ENCODE data around the gene ANKRD22. TPM values are rescaled to one million over a fixed set of nuclear protein-coding genes. Genes with fewer than 3 reads are reported as not detected.

ANKRD22 gene
- total RNA-seq, 1 experiment from 2014 or later = not detected

DNA sequence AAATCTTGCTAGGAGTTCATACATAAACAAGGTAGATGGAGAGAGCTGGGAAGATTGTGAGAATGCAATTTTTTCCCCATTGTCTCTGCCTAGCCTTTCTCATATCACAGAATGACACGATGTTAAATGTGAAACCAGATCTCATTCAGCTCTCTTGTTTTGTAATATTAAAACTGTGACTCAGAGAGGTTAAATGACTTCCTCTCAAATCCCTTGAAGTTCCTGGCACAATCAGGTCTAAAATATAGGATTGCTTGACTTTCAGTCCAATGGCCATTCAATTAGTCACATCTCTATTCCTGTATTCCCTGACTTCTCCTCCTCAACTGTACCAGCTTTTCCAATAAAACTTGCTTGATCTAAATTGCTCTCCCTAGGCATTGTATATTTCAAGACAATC is 3.1 kb downstream of the ANKRD22 start:
- BruUV-seq (replicated peaks) = no TSS peak
- TF ChIP-seq EZH2 (IDR thresholded peaks at IDR 0.05; ENCODE audit: borderline replicate concordance, low read depth, low read length, poor library complexity, severe bottlenecking) = no peak
- TF ChIP-seq, protein P1, sequence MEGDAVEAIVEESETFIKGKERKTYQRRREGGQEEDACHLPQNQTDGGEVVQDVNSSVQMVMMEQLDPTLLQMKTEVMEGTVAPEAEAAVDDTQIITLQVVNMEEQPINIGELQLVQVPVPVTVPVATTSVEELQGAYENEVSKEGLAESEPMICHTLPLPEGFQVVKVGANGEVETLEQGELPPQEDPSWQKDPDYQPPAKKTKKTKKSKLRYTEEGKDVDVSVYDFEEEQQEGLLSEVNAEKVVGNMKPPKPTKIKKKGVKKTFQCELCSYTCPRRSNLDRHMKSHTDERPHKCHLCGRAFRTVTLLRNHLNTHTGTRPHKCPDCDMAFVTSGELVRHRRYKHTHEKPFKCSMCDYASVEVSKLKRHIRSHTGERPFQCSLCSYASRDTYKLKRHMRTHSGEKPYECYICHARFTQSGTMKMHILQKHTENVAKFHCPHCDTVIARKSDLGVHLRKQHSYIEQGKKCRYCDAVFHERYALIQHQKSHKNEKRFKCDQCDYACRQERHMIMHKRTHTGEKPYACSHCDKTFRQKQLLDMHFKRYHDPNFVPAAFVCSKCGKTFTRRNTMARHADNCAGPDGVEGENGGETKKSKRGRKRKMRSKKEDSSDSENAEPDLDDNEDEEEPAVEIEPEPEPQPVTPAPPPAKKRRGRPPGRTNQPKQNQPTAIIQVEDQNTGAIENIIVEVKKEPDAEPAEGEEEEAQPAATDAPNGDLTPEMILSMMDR (conservative IDR thresholded peaks at IDR 0.05; ENCODE audit: low read depth, low read length) = no peak
- ChIA-PET CTCF (no interaction called here), POLR2A (ENCODE audit: low non-redundant PET) (no interaction called here)
- H3K9me3 ChIP-seq (ENCODE audit: low read depth, low read length, poor library complexity, severe bottlenecking) = no peaks in the 10 kb centered on the region
- no peak overlapping the region for H3K27ac ChIP-seq (ENCODE audit: low read depth, low read length, poor library complexity, severe bottlenecking)
- H3K4me3 ChIP-seq (ENCODE audit: low read depth, low read length, poor library complexity, severe bottlenecking) = no peak overlapping the region
- peaks cover 22% of the 10 kb centered on the region for H3K4me1 ChIP-seq (ENCODE audit: insufficient read depth, low read length, poor library complexity, severe bottlenecking)
- H3K27me3 ChIP-seq (replicated peaks; ENCODE audit: insufficient read depth, low read depth, low read length, poor library complexity) = no peaks in the 10 kb centered on the region
- intact Hi-C loops (cut with micrococcal nuclease; ENCODE audit: unreplicated experiment) = no loop called here
- peak; percentile 49 for DNase-seq (ENCODE audit: low spot score)
- H3K36me3 ChIP-seq (ENCODE audit: insufficient read depth, low read length, poor library complexity, severe bottlenecking) = no peaks in the 10 kb centered on the region

DNA sequence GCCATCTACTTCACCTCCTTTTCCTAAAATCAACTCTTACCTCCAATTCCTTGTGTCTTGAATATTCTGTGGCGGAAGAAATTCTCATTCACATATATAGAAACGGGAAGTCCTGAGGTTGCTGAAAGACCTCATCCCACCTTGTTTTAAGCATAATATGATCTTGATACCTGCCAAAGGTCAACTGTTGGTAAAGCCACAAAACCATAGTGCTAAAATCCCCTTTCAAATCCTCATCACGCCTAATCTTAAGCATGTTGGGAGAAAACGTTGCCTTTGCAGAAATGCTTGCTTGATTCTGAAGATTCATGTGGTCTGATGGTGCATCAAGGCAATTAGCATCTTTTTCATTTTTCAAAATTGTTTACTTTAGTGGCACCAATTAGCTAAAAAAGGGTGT is 8.5 kb downstream of the ANKRD22 start:
- Histone ChIP-seq H3K4me1 (ENCODE audit: insufficient read depth, low read length, poor library complexity, severe bottlenecking) (no peaks in the 10 kb centered on the region), H3K27me3 (replicated peaks; ENCODE audit: insufficient read depth, low read depth, low read length, poor library complexity) (no peaks in the 10 kb centered on the region), H3K27ac (ENCODE audit: low read depth, low read length, poor library complexity, severe bottlenecking) (no peak overlapping the region), H3K36me3 (ENCODE audit: insufficient read depth, low read length, poor library complexity, severe bottlenecking) (no peaks in the 10 kb centered on the region), H3K9me3 (ENCODE audit: low read depth, low read length, poor library complexity, severe bottlenecking) (no peaks in the 10 kb centered on the region), H3K4me3 (ENCODE audit: low read depth, low read length, poor library complexity, severe bottlenecking) (no peak overlapping the region)
- CTCF ChIA-PET = no interaction called here
- POLR2A ChIA-PET (ENCODE audit: low non-redundant PET) = no interaction called here
- BruUV-seq (replicated peaks) = no TSS peak
- intact Hi-C loops (cut with micrococcal nuclease; ENCODE audit: unreplicated experiment) = no loop called here
- no peak for TF ChIP-seq EZH2 (IDR thresholded peaks at IDR 0.05; ENCODE audit: borderline replicate concordance, low read depth, low read length, poor library complexity, severe bottlenecking)
- TF ChIP-seq, protein P1 (conservative IDR thresholded peaks at IDR 0.05; ENCODE audit: low read depth, low read length) = no peak
- DNase-seq (ENCODE audit: low spot score) = no peak

DNA sequence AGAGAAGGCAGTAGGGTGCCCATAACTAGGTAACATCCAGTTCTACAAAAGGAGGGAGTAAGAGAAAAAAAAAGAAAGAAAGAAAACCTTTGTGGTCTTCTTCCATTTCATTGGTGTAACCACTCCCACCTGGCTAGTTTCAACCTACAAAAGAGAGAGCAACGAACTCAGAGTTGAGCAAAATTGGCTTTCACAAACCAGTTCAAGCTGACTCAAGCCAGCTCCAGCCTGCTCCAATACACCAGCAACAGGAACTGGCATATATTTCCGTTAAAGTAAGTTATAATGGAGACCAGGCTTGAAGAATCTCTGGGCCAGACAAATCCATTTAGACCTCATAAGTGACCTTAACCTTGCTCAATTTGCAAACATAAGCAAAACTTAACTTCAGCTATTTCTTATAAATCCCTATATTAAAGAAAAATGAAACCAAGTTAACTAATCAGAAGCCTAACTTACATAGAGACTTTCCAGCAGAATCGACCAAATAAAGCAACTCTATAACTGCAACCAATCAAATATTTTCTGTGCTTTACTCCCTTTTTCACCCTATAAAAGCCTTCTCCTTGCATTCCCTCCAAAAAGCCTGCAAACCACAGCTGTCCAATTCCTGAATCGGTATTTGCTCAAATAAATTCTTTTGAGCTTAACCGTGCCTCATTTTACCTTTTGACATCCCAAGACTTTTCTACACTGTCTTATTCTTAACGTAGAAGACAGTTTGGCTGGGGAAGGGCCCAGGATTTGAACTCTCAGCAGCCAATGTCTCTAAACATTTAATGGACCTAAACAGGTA is 10.1 kb downstream of the ANKRD22 start:
- Histone ChIP-seq H3K4me1 (ENCODE audit: insufficient read depth, low read length, poor library complexity, severe bottlenecking) (no peaks in the 10 kb centered on the region), H3K9me3 (ENCODE audit: low read depth, low read length, poor library complexity, severe bottlenecking) (no peaks in the 10 kb centered on the region), H3K36me3 (ENCODE audit: insufficient read depth, low read length, poor library complexity, severe bottlenecking) (no peaks in the 10 kb centered on the region), H3K27me3 (replicated peaks; ENCODE audit: insufficient read depth, low read depth, low read length, poor library complexity) (no peaks in the 10 kb centered on the region), H3K4me3 (ENCODE audit: low read depth, low read length, poor library complexity, severe bottlenecking) (no peak overlapping the region), H3K27ac (ENCODE audit: low read depth, low read length, poor library complexity, severe bottlenecking) (no peak overlapping the region)
- ChIA-PET POLR2A (ENCODE audit: low non-redundant PET) (no interaction called here), CTCF (interaction anchor here (1.4 kb wide), 1 partner anchor 91 kb away, joined by 3 read pairs; no protein-coding TSS in a partner anchor)
- intact Hi-C loops (cut with micrococcal nuclease; ENCODE audit: unreplicated experiment) = no loop called here
- TF ChIP-seq, protein P1 (conservative IDR thresholded peaks at IDR 0.05; ENCODE audit: low read depth, low read length) = no peak
- no peak for TF ChIP-seq EZH2 (IDR thresholded peaks at IDR 0.05; ENCODE audit: borderline replicate concordance, low read depth, low read length, poor library complexity, severe bottlenecking)
- BruUV-seq (replicated peaks) = no TSS peak
- no peak for DNase-seq (ENCODE audit: low spot score)

Measured in A673 (cell line).